Suprapubic skin (tissue), 4 donors: ENCODE measurements around the gene CDC45. TPM values are rescaled to one million over a fixed set of nuclear protein-coding genes. Genes with fewer than 3 reads are reported as not detected.
A peak's percentile ranks its signal among the peaks of the same experiment; 100 is the strongest.
"Not testable (repeated sequence)": the region's sequence is repeated elsewhere in the genome, so short reads cannot be mapped to it uniquely, and the experiment has no call there.

ENCODE experiments used
- DNase-seq, 2 donors: peaks; one replicate each; pipeline ENCODE4 v3.0.0-alpha.2; 2019; ENCODE audit warnings: low spot score in 2 of 2
- H3K27ac ChIP-seq: fragments of 200-600 bp; sonication (generic); one replicate; pipeline ENCODE4 v1.5.1; 2019
- H3K27me3 ChIP-seq: fragments of 200-600 bp; sonication (generic); one replicate; pipeline ENCODE4 v1.5.1; 2019
- H3K36me3 ChIP-seq: fragments of 200-600 bp; sonication (generic); one replicate; pipeline ENCODE4 v1.5.1; 2019
- H3K4me1 ChIP-seq: fragments of 200-600 bp; sonication (generic); one replicate; pipeline ENCODE4 v1.5.1; 2019
- H3K4me3 ChIP-seq: fragments of 200-600 bp; sonication (generic); one replicate; pipeline ENCODE4 v1.5.1; 2019; ENCODE audit warnings: mild to moderate bottlenecking
- H3K9me3 ChIP-seq: fragments of 200-600 bp; sonication (generic); one replicate; pipeline ENCODE4 v1.5.1; 2019
- EP300 ChIP-seq: sonication (generic); formaldehyde crosslinking; IDR thresholded peaks from one replicate; pipeline ENCODE4 v1.6.1; 2017; ENCODE audit warnings: antibody characterized with exemption
- POLR2A ChIP-seq, 2 donors: fragments of 450-650 bp; IDR thresholded peaks; one replicate each; pipeline ENCODE4 v1.6.1; 2017; ENCODE audit warnings: antibody characterized with exemption in 2 of 2, mild to moderate bottlenecking in 2 of 2, moderate library complexity in 2 of 2
- POLR2AphosphoS5 ChIP-seq, 3 donors: sonication (generic); formaldehyde crosslinking; IDR thresholded peaks; one replicate each; pipeline ENCODE4 v1.6.1; 2017; ENCODE audit warnings: antibody characterized with exemption in 3 of 3
- WGBS: methylation state at CpG from one replicate; pipeline ENCODE4 v1.1.5; 2018; 5-methylcytosine and 5-hydroxymethylcytosine counted together
- total RNA-seq, 4 donors: library from RNA; depleted of rRNA; stranded (reverse); fragments of >200 nt; gene quantifications; one replicate each; pipeline ENCODE4 v1.1.0, GENCODE V29; 2016
- TF ChIP-seq, protein P1 (sequence below), 2 donors: fragments of 200-600 bp in 1 of 2; fragments of 450-650 bp in 1 of 2; sonication (generic) in 1 of 2; IDR thresholded peaks; one replicate each; pipeline ENCODE4 v1.5.1; 2016 to 2019; ENCODE audit warnings: antibody characterized with exemption in 2 of 2, mild to moderate bottlenecking in 1 of 2, moderate library complexity in 1 of 2

The CDC45 gene
- total RNA-seq, 4 donors from 2014 or later: 0.72 to 3.3 (median 1.4) TPM

DNA sequence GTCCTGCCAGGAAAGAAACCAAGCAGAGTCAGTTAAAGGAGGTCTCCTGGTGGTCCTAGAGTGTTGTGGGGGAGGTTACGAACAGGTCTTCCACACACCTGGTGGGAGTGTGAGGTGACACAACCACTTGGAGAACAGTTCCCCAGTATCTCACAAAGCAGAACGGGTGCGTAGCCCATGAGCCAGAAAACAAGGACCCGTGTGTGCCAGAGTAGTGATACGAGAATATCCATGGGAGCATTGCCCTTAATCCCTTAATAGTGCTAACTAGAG lies 66.2 kb downstream of the CDC45 start:
- H3K27me3 ChIP-seq: peaks cover 6% of the 10 kb centered on the region
- H3K4me3 ChIP-seq: no peak overlapping the region
- peaks cover 6% of the 10 kb centered on the region for H3K4me1 ChIP-seq
- 81% methylated on average over 5 of the region's 5 CpGs for WGBS
- TF ChIP-seq, protein P1, sequence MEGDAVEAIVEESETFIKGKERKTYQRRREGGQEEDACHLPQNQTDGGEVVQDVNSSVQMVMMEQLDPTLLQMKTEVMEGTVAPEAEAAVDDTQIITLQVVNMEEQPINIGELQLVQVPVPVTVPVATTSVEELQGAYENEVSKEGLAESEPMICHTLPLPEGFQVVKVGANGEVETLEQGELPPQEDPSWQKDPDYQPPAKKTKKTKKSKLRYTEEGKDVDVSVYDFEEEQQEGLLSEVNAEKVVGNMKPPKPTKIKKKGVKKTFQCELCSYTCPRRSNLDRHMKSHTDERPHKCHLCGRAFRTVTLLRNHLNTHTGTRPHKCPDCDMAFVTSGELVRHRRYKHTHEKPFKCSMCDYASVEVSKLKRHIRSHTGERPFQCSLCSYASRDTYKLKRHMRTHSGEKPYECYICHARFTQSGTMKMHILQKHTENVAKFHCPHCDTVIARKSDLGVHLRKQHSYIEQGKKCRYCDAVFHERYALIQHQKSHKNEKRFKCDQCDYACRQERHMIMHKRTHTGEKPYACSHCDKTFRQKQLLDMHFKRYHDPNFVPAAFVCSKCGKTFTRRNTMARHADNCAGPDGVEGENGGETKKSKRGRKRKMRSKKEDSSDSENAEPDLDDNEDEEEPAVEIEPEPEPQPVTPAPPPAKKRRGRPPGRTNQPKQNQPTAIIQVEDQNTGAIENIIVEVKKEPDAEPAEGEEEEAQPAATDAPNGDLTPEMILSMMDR (IDR thresholded peaks at IDR 0.05): no peak
- TF ChIP-seq POLR2AphosphoS5 (IDR thresholded peaks at IDR 0.05) (no peak), EP300 (no peak), POLR2A (IDR thresholded peaks at IDR 0.05) (no peak)
- H3K27ac ChIP-seq: no peak overlapping the region
- H3K9me3 ChIP-seq: no peaks in the 10 kb centered on the region
- H3K36me3 ChIP-seq: no peaks in the 10 kb centered on the region
- DNase-seq: peak in 1 of 2 donors; percentile 44

DNA sequence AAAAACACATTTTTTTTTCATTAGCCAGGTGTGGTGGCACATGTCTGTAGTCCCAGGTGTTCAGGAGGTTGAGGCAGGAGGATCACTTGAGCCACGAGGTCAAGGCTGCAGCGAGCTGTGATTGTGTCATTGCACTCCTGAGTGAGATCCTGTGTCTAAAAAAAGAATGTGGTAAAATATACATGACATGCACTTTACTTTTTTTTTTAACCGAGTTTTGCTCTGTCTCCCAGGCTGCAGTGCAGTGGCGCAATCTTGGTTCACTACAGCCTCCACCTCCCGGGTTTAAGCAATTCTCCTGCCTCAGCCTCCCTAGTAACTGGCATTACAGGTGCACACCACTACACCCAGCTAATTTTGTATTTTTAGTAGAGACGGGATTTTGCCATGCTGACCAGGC lies 67.0 kb downstream of the CDC45 start:
- no peak overlapping the region for H3K4me3 ChIP-seq
- TF ChIP-seq EP300: no peak
- TF ChIP-seq, protein P1 (IDR thresholded peaks at IDR 0.05): no peak
- no peak for TF ChIP-seq POLR2A (IDR thresholded peaks at IDR 0.05)
- TF ChIP-seq POLR2AphosphoS5 (IDR thresholded peaks at IDR 0.05): no peak
- WGBS: 73% methylated on average over 6 of the region's 6 CpGs

DNA sequence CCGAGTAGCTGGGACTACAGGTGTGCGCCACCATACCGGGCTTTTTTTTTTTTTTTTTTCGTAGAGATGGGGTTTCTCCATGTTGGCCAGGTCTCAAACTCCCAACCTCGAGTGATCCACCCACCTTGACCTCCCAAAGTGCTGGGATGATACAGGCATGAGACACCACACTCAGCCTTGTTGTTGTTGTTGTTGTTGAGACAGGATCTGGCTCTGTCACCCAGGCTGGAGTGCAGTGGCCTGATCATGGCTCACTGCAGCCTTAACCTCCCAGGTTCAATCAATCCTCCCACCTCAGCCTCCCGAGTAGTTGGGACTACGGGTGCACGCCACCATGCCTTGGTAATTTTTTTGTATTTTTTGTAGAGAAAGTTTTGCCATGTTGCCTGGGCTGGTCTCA lies 67.9 kb downstream of the CDC45 start:
- 91% methylated on average over 8 of the region's 8 CpGs for WGBS
- H3K36me3 ChIP-seq: no peaks in the 10 kb centered on the region
- no peak overlapping the region for H3K4me3 ChIP-seq
- TF ChIP-seq POLR2AphosphoS5 (IDR thresholded peaks at IDR 0.05): no peak
- TF ChIP-seq POLR2A (IDR thresholded peaks at IDR 0.05): no peak
- TF ChIP-seq EP300: no peak
- TF ChIP-seq, protein P1 (IDR thresholded peaks at IDR 0.05): no peak
- H3K4me1 ChIP-seq: peaks cover 6% of the 10 kb centered on the region
- H3K9me3 ChIP-seq: no peaks in the 10 kb centered on the region
- DNase-seq: peak in 1 of 2 donors; percentile 47
- no peak overlapping the region for H3K27ac ChIP-seq
- H3K27me3 ChIP-seq: peaks cover 6% of the 10 kb centered on the region

More for the DNA sequence above, 67.0 kb downstream of the CDC45 start:
- H3K27ac ChIP-seq: no peak overlapping the region
- H3K4me1 ChIP-seq: peaks cover 6% of the 10 kb centered on the region
- peaks cover 6% of the 10 kb centered on the region for H3K27me3 ChIP-seq
- DNase-seq: peak in 1 of 2 donors; percentile 41
- H3K36me3 ChIP-seq: no peaks in the 10 kb centered on the region
- no peaks in the 10 kb centered on the region for H3K9me3 ChIP-seq

DNA sequence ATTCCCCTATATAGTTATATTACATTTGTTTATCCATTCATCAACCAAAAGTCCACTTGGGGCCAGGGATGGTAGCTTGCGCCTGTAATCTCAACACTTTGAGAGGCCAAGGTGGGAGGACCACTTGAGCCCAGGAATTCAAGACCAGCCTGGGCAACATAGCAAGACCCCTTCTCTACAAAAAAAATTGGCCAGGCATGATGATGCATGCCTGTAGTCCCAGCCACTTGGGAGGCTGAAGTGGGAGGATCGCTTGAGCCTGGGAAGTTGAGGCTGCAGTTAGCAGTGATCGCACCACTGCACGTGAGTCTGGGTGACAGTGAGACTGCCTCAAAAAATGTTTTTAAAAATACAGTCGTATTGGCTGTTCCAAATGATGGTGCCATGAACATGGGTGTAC lies 68.7 kb downstream of the CDC45 start:
- peak in 1 of 2 donors; percentile 44 for DNase-seq
- not testable (repeated sequence) for H3K27ac ChIP-seq, H3K36me3 ChIP-seq, H3K27me3 ChIP-seq, H3K9me3 ChIP-seq, H3K4me1 ChIP-seq, H3K4me3 ChIP-seq
- 95% methylated on average over 5 of the region's 5 CpGs for WGBS

DNA sequence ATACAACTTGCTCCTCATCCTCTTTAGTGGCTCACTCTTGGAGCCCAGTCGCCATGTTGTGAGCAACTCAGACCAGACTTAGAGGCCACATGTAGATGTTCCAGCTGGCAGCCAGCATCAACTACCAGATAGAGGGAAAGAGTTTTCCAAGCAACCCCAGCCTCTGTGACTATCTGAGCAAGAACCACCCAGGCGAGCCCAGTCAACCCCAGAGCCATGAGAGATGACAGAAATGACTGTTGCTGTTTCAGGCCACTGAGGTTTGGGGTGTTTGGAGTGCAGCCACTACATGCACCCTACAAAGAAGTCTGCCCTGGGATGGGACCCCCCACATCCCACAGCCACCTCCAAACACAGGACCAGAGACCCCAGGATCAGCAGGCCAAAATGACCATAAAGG lies 69.2 kb downstream of the CDC45 start:
- no peak overlapping the region for H3K4me3 ChIP-seq
- H3K27ac ChIP-seq: no peak overlapping the region
- TF ChIP-seq POLR2A (IDR thresholded peaks at IDR 0.05): no peak
- no peak for TF ChIP-seq POLR2AphosphoS5 (IDR thresholded peaks at IDR 0.05)
- no peak for TF ChIP-seq EP300
- TF ChIP-seq, protein P1 (IDR thresholded peaks at IDR 0.05): no peak
- peaks cover 4% of the 10 kb centered on the region for H3K4me1 ChIP-seq
- DNase-seq: peak in 1 of 2 donors; percentile 16
- H3K9me3 ChIP-seq: no peaks in the 10 kb centered on the region
- peaks cover 6% of the 10 kb centered on the region for H3K27me3 ChIP-seq
- 83% methylated on average over 2 of the region's 2 CpGs for WGBS
- H3K36me3 ChIP-seq: no peaks in the 10 kb centered on the region

DNA sequence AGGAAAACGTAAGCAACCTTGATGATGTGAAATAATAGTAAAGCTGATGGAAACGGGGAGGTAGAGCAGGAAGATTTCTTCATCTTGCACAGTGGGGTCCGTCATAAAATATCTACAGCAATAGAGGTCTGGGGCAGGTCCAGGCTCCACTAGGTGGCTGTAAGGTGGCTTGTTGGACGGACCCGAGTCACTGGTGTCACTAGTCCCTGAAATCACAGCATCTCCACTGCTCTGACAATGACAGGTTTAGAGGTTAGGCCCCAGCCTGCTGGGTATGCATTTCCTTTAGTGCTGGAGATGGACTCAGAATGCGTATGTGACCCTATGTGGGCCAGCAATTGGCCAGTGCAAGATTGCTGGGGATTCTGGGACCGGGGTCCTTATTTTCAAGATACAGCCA lies 69.7 kb downstream of the CDC45 start:
- Histone ChIP-seq H3K4me3 (no peak overlapping the region), H3K27me3 (peaks cover 4% of the 10 kb centered on the region), H3K36me3 (no peaks in the 10 kb centered on the region), H3K27ac (no peak overlapping the region), H3K9me3 (no peaks in the 10 kb centered on the region), H3K4me1 (no peaks in the 10 kb centered on the region)
- peak in 1 of 2 donors; percentile 26 for DNase-seq
- WGBS: 79% methylated on average over 7 of the region's 7 CpGs
- TF ChIP-seq EP300: no peak
- no peak for TF ChIP-seq POLR2AphosphoS5 (IDR thresholded peaks at IDR 0.05)
- TF ChIP-seq POLR2A (IDR thresholded peaks at IDR 0.05): no peak
- TF ChIP-seq, protein P1 (IDR thresholded peaks at IDR 0.05): no peak
